GM12874 (cell line): ENCODE results near the gene FYCO1.

Source experiments
- TF ChIP-seq, protein P1 (sequence below): IDR thresholded peaks from 2 replicates; pipeline ENCODE4 v1.5.1; 2011; ENCODE audit warnings: low read depth, mild to moderate bottlenecking, control low read depth, low read length, moderate library complexity; ENCODE audit not compliant: insufficient read depth

FYCO1 gene

GRCh38 chr3:45948881-45949280 lies 46.7 kb downstream of the FYCO1 start:
- TF ChIP-seq, protein P1, sequence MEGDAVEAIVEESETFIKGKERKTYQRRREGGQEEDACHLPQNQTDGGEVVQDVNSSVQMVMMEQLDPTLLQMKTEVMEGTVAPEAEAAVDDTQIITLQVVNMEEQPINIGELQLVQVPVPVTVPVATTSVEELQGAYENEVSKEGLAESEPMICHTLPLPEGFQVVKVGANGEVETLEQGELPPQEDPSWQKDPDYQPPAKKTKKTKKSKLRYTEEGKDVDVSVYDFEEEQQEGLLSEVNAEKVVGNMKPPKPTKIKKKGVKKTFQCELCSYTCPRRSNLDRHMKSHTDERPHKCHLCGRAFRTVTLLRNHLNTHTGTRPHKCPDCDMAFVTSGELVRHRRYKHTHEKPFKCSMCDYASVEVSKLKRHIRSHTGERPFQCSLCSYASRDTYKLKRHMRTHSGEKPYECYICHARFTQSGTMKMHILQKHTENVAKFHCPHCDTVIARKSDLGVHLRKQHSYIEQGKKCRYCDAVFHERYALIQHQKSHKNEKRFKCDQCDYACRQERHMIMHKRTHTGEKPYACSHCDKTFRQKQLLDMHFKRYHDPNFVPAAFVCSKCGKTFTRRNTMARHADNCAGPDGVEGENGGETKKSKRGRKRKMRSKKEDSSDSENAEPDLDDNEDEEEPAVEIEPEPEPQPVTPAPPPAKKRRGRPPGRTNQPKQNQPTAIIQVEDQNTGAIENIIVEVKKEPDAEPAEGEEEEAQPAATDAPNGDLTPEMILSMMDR = no peak

DNA sequence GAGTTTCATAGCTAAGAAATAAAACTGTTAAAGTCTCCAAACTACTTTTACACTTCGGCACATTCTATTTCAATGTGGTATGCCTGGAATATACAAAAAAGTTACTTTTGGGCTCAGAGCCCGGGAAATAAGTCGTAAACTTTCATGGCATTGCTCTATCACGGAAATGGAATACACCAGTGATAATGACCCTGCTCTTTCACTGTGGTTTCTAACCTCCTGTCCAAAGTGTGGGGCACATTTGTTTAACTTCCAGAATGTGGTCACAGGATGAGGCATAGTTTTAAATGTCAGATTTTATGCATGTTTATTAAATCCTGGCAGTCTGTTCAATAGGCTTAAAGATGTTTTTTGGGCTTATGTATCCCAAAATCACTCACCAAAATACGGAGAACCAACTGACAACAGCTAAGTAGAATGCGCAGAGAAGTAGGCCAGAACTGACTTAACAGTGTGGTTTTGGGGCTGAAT lies 47.3 kb downstream of the FYCO1 start:
- TF ChIP-seq, protein P1 = no peak

DNA sequence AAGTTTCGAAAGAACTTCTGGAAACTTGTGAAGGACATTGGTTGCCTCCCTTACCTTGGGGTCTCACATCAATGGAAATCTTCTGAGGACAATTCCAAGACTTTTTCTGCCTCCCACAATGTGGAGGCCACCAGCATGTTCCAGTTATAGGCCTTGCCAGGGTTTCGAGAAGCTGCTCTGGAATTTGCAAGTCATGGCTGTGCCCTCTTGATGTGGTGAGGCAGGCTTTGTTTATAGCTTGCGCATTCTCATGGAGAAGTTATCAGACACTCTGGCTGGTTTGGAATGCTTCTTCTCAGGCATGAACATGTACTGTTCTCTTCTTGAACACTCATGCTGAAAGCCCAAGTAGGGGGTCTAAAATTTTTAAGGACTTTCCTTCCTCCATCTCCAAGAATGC lies 48.3 kb downstream of the FYCO1 start:
- TF ChIP-seq, protein P1 = no peak

DNA sequence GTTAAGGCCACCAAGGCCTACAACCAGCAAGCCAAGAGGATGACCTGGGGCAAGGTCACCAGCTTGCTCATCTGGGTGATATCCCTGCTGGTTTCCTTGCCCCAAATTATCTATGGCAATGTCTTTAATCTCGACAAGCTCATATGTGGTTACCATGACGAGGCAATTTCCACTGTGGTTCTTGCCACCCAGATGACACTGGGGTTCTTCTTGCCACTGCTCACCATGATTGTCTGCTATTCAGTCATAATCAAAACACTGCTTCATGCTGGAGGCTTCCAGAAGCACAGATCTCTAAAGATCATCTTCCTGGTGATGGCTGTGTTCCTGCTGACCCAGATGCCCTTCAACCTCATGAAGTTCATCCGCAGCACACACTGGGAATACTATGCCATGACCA lies 48.7 kb downstream of the FYCO1 start:
- TF ChIP-seq, protein P1 = no peak

GRCh38 chr3:45946307-45946706 lies 49.3 kb downstream of the FYCO1 start:
- TF ChIP-seq, protein P1 = no peak

DNA sequence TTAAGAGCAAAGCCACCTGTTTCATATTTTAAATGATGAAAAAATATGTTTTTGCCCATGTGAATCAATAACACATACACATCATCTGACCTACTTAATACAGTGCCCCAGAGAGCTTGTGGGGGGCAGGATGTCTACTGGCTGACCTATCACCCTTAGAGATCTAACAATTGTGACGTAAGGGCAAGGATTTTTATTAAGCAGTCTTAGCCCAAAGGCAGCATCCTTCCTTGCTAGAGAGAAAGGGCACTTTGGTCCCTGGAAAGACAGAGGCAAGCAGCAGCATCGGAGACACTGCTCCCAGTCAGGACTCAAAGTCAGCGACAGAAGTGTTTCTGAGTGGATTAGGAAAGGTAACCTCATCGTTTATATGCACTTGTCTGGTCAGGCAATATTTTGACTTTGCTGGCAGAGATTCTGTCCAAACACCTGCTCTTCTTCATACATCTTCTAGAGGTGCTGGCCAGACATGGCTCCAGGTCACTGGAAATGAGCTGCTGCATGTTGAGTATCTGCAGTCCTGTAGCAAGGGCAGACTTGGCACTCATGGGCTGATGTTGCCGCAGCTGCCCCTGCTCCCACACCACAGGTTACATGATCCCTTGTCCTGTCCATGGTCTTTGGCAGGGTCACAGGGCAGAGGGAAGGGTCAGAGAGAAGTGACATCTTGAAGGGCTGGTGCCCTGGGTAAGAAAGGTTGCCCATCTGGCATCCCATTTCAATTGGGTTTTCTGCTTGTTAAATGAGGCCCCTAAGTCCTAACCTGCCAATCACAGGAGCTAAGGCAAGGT lies 50.6 kb downstream of the FYCO1 start:
- TF ChIP-seq, protein P1 = no peak

- TF ChIP-seq, protein P1 = no peak
Measured at GRCh38 chr3:45943207-45943846, 52.3 kb downstream of the FYCO1 start, which contains the start of gene CXCR6. Gene CXCR6, plus strand, starts transcription at chr3:45943464. Its CDS starts 3,018 bp downstream, at chr3:45946482.
